GM12891 (cell line): Measurements from ENCODE around the gene QRSL1.

ENCODE experiments used
- POLR2AphosphoS5 ChIP-seq: IDR thresholded peaks from 2 replicates; pipeline ENCODE4 v1.6.1; 2011; ENCODE audit warnings: low read depth, low read length, control low read depth
- TAF1 ChIP-seq: IDR thresholded peaks from 2 replicates; pipeline ENCODE4 v1.6.1; 2011; ENCODE audit warnings: low read depth, low read length, control low read depth

DNA sequence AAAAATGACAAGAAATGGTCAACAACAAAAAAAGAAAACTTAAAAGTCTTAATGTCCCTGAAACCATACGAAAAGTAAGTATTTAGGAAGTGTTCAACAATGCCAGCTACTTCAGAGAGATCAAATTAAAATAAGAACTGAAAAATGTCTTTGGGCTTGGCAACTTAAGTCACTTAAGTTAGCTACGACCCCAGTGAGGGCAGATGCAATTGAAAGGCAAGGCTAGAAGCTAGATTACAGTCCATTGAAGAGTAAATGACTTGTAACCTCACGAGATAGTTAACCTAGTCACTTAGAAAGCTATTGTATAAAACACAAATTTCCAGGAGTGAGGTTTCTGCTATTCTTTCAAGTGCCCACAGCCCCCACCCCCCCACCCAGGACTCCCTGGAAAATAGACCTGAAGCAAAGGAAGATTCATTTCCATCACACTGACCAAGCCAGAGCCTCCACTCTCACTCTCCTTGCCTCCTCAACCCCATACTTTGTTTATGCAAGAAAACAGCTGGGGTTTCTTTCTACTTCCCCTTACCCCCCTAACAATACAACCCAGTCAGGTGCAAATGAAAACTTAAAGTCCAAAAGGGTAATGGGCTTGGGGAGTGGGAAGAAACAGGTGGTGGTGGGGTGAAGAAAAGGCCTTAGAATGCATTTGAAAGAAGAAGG, 14.7 kb upstream of the QRSL1 start:
- TF ChIP-seq TAF1 = no peak
- TF ChIP-seq POLR2AphosphoS5 = no peak
